ENCODE measurements around the gene AMZ2.
"Not testable (repeated sequence)": the region's sequence is repeated elsewhere in the genome, so short reads cannot be mapped to it uniquely, and the experiment has no call there.

AMZ2 gene

GRCh38 chr17:68221786-68222185 lies 26.1 kb upstream of the AMZ2 start:
- DNase-seq: peak; percentile 65

GRCh38 chr17:68222606-68223005 lies 25.2 kb upstream of the AMZ2 start:
- DNase-seq: no peak

- not testable (repeated sequence) for DNase-seq
Measured at GRCh38 chr17:68225055-68225454, 22.8 kb upstream of the AMZ2 start.

DNA sequence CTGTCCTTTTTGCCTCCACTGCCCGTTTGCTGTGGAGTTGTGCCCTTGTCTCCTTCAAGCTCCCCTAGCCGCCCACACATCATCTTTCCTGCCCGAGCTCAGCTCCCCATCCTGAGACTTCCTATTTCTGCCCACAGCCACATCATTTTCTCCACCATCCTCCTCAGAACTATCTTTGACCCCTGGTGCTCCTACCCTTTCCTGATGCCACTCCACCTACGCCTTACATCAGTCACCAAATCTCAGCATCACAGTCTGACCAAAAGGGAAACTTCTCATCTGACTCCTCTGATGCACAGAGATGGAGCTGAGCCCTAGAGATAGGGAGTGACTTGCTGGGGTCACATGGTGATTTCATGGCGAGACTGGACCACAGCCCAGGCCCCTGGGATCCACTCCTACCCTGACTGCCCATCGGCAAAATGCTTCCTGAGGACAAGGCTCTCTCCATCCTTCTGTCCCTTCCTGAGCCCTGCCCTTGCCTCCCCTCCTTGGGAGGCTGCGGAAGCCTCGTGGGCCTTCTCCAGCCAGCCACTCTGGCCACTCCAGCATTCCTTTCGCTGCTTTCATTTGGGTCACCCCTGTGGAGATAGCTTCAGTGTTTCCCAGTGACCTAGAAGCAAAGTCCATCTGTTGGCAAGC lies 19.7 kb upstream of the AMZ2 start:
- DNase-seq: not testable (repeated sequence)

DNA sequence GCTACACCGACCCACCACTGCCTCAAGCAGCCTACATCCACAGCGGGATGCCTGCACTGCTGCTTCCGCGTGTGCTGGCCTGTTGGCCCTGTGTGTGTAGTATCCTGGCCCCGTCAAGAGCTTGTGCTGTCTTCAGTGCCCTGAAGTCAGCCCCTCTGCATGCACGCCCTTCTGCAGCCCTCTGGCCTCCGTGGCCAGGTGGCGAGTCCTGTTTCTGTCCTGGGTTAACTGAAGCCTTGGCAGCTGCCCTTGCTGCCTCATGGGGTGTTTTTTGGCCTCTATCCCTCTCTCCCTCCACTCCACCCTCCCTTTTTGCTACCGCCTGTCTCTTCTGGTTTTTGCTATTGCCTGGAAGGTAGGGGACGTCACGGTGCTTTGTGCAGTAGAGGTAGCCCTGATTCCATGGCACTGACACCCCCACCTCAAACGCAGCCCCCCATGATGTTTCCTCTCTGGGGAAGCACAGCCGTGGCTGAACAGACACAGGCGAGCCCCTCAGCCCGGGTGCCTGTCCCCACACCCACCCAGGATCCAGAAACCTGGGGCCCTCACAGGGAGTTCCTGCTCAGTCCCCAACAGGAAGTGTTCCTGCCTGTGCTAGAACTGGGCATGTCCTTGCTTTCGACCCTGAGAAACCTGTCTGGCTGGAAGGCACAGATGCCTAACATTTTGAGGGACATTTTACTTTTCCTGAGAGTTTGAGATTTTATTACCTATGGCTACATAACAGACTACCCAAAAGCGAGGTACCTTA lies 18.8 kb upstream of the AMZ2 start:
- DNase-seq: peak; percentile 64

GRCh38 chr17:68229619-68230018 lies 18.2 kb upstream of the AMZ2 start:
- no peak for DNase-seq

GRCh38 chr17:68231131-68231530 lies 16.7 kb upstream of the AMZ2 start:
- DNase-seq: peak; percentile 93

DNA sequence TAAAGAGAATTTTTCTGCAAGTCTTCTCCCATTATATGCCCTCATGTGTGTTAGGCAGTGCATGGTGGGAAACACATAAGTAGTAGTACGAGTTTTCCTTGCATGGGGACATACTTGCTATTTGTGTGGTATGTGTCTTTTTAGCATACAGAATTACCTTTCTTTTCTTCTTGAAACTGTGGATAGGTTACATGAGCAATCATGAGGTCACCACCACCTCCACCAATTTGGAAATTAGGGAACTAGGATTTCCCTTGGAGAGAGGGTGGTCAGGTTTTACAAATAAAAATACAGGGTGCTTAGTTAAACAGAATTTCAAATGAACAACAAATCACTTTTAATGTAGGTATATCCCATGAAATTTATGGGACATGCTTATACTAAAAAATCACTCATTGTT lies 16.3 kb upstream of the AMZ2 start:
- no peak for DNase-seq

DNA sequence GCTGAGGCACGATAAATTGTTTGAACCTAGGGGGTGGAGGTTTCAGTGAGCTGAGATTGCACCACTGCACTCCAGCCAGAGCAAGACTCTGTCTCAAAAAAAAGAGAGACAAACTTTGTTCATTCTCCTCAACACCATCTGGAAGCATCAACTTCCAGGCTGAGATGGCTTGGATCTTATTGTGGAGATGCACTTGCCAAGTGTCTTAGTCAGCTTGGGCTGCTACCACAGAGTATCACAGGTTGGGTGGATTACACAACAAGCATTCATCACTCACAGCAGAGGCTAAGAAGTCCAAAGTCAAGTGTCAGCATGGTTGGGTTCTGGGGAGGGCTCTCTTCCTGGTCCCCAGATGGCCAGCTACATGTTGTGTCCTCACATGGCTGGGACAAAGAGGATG lies 15.1 kb upstream of the AMZ2 start:
- not testable (repeated sequence) for DNase-seq

DNA sequence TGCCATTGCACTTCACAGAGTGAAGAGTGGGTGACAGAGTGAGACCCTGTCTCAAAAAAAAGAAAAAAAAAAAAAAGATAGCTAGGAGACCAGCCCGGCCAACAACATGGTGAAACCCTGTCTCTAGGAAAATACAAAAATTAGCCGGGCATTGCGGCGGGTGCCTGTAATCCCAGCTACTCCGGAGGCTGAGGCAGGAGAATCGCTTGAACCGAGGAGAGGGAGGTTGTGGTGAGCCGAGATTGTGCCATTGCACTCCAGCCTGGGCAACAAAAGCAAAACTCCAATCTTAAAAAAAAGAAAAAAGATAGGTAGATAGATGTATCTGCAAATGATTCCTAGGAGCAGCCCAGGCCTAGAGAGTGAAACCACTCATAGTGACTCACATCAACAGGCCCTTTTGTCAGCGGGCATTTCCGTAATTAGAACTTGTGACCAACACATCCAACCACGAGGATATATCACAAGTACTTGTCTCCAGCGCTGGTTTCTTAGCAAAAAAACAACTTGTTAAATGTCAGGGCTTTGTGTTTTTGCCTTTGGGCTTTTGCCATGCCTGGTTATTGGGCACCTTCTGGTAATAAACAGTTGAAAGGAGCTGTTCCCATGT lies 13.0 kb upstream of the AMZ2 start:
- DNase-seq: peak; percentile 80

- not testable (repeated sequence) for DNase-seq
Measured at GRCh38 chr17:68235336-68235791, 12.5 kb upstream of the AMZ2 start.

DNA sequence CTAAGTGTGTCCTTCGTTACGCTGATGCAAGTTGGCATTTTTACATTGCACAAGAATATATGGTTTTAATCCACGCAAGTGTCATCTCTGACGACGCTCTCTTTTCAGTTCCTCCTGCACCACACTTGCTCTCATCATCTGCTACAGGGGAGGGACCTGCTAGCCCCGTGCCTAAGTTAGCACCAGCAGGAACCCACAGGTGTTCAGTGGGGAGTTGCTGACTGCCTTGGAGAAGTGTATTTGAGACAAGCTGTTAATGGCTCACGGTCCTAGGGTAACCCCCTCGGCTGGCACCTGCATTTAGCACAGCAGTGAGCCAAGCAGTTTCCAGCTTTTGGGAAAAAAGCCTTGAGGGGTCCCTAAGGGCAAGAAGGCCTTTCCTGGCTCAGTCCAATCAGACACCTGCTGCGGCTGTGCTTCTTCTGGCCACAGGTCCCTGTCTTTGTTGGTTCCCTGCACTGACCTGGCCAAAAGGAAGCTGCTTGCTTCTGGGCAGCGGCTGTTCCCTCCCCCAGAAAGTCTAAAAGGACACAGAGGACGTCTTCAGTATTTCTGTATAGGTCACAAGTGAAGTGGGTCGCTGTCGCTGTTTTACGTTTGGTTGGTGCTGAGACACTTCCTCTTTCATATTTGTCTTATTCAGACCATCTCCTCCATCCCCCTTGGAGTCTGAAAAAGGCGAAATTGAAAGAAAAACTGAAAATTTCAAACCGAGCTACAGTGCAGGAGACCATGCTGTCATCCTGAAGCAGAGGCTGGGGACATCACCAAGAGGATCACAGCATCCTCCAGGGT lies 10.3 kb upstream of the AMZ2 start:
- not testable (repeated sequence) for DNase-seq

GRCh38 chr17:68238164-68238870 lies 9.5 kb upstream of the AMZ2 start:
- no peak for DNase-seq

DNA sequence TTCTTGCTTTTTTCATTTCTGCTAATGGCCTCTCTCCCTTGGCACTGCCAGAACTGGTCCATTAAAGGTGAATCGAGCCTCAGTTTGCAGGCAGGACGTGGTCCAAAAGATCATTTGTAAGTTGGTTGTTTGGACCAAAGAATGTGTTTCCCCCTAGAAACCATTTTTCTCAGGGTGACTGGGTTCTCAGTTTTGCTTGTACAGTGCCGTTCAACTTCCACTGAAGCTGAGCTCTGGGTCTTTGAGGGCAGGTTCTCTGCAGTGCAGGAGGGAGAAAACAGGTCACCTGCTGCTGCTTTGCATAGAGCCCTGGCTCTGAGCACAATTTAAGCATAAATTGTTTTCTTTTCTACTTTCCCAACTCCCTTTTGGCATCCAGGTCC lies 9.0 kb upstream of the AMZ2 start:
- no peak for DNase-seq

- DNase-seq: no peak
Measured at GRCh38 chr17:68239632-68240366, 8.0 kb upstream of the AMZ2 start.

- DNase-seq: no peak
Measured at GRCh38 chr17:68246271-68247028, 1.4 kb upstream of the AMZ2 start.

GRCh38 chr17:68248199-68248825 lies 469 bp downstream of the AMZ2 start:
- DNase-seq: no peak

GRCh38 chr17:68248891-68249290 lies 1.0 kb downstream of the AMZ2 start:
- no peak for DNase-seq

DNA sequence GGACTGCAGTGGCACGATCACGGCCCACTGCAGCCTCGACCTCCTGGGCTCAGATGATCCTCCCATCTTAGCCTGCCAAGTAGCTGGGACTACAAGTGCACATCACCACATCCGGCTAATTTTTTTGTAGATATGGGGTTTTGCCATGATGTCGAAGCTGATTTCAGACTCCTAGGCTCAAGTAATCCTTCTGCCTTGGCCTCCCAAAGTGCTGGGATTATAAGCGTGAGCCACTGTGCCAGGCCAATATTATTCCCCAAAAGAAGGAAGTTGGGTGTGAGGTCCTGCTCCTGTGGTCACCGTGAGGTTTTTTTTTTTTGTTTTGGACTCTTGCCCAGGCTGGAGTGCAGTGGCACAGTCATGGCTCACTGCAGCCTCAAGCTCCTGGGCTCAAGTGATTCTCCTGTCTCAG lies 1.5 kb downstream of the AMZ2 start:
- DNase-seq: no peak

DNA sequence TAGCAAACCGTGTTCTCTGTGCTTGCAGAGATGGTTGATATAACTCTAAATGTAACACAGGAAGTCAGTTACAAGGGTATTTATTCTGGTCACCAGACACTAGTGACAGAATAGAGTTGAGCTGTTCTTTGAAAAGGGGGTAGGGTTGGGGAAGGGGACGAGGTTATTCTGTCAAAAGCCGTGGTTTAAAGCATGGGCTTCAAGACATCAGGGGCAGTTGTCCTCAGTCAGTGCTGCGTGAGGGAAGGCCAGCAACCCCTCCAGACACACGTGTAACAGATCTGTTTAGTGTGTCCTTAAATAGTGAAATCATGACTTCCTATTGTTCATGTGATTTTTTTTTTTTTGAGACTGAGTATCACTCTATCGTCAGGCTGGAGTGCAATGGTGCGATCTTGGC lies 5.6 kb downstream of the AMZ2 start:
- not testable (repeated sequence) for DNase-seq

DNA sequence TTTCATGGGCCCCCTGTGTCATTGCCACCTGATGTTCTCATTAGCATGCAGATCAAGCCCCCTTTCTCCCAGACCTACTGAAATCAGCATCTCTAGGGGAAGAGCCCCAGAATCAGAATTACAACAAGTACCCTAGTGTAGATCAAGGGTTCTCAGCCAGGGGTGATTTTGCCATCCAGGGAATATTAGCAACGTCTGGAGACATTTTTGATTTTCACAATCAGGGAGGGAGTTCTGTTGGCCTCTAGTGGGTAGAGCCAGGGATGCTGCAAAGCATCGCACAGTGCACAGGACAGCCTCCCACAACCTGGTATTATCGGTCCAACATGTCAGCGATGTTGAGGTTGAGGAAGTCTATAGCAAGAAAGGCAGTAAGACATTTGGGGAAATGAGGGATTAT lies 7.3 kb downstream of the AMZ2 start:
- DNase-seq: no peak

Data from islet precursor cell (in vitro differentiated cells).